ENCODE data around the gene GRIA3.

The GRIA3 gene

DNA sequence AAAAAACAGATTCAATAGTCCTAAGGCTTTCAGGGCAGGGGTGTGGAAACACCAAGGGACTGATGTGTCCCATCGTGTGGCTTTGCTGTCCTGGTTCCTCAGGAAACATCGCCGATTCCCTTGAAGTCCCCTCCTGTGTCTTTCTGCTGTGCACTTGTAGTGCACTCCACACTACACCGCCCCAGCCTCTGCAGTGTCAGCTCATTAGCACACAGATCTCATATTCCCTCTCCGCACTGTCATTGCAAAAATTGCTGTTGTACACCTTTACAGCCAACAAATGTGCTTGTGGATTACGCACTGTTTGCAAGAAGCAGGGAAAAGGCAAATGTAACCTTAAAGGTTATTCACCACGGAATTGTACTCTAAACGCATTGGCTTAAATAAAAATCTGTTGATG lies 5.3 kb downstream of the GRIA3 start:
- Histone ChIP-seq H3K4me2 (ENCODE audit: low read length) (no peak overlapping the region), H3K4me1 (peaks cover 7% of the 10 kb centered on the region), H3K36me3 (ENCODE audit: control insufficient read depth, insufficient read depth, low read length) (no peaks in the 10 kb centered on the region), H2AFZ (no peak overlapping the region), H3K27me3 (ENCODE audit: control insufficient read depth, insufficient read depth, low read length) (no peaks in the 10 kb centered on the region), H3K79me2 (no peaks in the 10 kb centered on the region), H3K27ac (no peak overlapping the region), H3K9me3 (ENCODE audit: control insufficient read depth, low read length) (no peaks in the 10 kb centered on the region), H3K9ac (no peak overlapping the region), H3K4me3 (ENCODE audit: low read depth, low read length) (no peak overlapping the region)
- TF ChIP-seq, protein P1, sequence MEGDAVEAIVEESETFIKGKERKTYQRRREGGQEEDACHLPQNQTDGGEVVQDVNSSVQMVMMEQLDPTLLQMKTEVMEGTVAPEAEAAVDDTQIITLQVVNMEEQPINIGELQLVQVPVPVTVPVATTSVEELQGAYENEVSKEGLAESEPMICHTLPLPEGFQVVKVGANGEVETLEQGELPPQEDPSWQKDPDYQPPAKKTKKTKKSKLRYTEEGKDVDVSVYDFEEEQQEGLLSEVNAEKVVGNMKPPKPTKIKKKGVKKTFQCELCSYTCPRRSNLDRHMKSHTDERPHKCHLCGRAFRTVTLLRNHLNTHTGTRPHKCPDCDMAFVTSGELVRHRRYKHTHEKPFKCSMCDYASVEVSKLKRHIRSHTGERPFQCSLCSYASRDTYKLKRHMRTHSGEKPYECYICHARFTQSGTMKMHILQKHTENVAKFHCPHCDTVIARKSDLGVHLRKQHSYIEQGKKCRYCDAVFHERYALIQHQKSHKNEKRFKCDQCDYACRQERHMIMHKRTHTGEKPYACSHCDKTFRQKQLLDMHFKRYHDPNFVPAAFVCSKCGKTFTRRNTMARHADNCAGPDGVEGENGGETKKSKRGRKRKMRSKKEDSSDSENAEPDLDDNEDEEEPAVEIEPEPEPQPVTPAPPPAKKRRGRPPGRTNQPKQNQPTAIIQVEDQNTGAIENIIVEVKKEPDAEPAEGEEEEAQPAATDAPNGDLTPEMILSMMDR (IDR thresholded peaks at IDR 0.05), result no peak

DNA sequence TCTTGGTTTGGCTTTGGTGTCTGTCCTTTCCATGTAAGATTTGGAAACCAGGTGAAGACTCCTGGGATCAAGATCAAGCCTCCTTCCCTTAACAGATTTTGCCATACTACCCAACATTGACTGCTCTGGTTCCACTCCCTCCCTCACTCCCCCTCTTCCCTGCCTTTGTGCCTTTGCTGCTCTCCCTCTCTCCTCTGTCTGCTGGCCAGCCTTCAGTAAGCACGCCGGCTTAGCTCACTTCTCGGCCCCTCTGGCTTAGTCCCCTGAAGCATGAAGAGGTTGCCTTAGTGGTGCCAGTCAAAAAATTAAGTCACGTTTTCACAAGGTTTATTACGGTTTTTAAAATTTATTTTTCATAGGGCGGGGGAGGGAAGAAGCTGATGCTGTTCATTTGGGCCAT lies 6.0 kb downstream of the GRIA3 start:
- Histone ChIP-seq H3K4me1 (peaks cover 7% of the 10 kb centered on the region), H3K4me2 (ENCODE audit: low read length) (no peak overlapping the region)
- TF ChIP-seq, protein P1 (IDR thresholded peaks at IDR 0.05), result no peak

DNA sequence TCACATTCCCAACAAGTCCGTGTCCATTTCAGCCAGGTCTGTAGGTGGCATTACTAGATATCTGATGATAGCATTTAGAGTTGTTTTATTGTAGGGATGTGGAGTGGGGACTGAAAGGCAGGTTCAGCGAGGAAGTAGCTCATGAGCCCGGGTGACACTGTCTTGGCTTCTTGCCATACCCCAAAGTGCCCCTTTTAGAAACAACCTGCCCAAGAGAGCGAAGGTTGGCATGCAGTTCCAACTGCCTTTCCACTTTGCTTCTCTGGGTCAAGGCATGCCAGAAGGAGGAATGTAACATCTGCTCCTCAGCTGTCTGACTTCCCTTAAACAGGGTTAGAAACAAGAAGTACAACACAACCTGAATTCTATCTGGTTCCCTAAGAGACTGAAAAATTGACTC lies 9.0 kb downstream of the GRIA3 start:
- Histone ChIP-seq H3K27me3 (ENCODE audit: control insufficient read depth, insufficient read depth, low read length) (no peaks in the 10 kb centered on the region), H3K36me3 (ENCODE audit: control insufficient read depth, insufficient read depth, low read length) (no peaks in the 10 kb centered on the region), H3K4me1 (peaks cover 7% of the 10 kb centered on the region), H3K4me3 (ENCODE audit: low read depth, low read length) (no peak overlapping the region), H2AFZ (no peak overlapping the region), H3K27ac (no peak overlapping the region), H3K9me3 (ENCODE audit: control insufficient read depth, low read length) (no peaks in the 10 kb centered on the region), H3K79me2 (no peaks in the 10 kb centered on the region), H3K4me2 (ENCODE audit: low read length) (no peak overlapping the region), H3K9ac (no peak overlapping the region)
- TF ChIP-seq, protein P1 (IDR thresholded peaks at IDR 0.05), result no peak

More for the DNA sequence above, 6.0 kb downstream of the GRIA3 start:
- no peaks in the 10 kb centered on the region for H3K27me3 ChIP-seq (ENCODE audit: control insufficient read depth, insufficient read depth, low read length)
- H3K4me3 ChIP-seq (ENCODE audit: low read depth, low read length), result no peak overlapping the region
- H3K79me2 ChIP-seq, result no peaks in the 10 kb centered on the region
- no peaks in the 10 kb centered on the region for H3K36me3 ChIP-seq (ENCODE audit: control insufficient read depth, insufficient read depth, low read length)
- H3K9me3 ChIP-seq (ENCODE audit: control insufficient read depth, low read length), result no peaks in the 10 kb centered on the region
- H2AFZ ChIP-seq, result no peak overlapping the region
- no peak overlapping the region for H3K9ac ChIP-seq
- no peak overlapping the region for H3K27ac ChIP-seq

DNA sequence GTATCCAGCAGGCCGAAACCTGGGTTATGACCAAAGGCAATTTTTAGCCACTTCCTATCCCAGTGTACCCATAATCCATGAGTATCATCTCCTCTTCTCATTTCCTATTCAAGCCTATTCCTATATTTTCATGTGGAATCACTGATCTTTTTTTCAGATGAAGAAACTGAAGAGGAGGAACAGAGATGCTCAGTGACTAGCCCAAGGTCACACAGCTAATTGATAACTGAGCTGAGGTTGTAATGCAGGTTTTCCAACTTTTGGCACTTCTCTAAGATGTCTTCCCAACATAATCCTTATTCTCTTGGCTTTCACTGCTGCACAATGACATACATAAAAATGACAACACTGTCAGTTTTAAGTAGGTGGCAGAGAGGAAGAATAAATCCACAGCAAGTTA lies 15.3 kb downstream of the GRIA3 start:
- H3K4me3 ChIP-seq (ENCODE audit: low read depth, low read length), result no peak overlapping the region
- no peak overlapping the region for H2AFZ ChIP-seq
- no peak overlapping the region for H3K4me2 ChIP-seq (ENCODE audit: low read length)
- TF ChIP-seq, protein P1 (IDR thresholded peaks at IDR 0.05), result no peak
- no peak overlapping the region for H3K9ac ChIP-seq
- no peaks in the 10 kb centered on the region for H3K27me3 ChIP-seq (ENCODE audit: control insufficient read depth, insufficient read depth, low read length)
- H3K4me1 ChIP-seq, result peaks cover 8% of the 10 kb centered on the region
- no peaks in the 10 kb centered on the region for H3K36me3 ChIP-seq (ENCODE audit: control insufficient read depth, insufficient read depth, low read length)
- no peaks in the 10 kb centered on the region for H3K9me3 ChIP-seq (ENCODE audit: control insufficient read depth, low read length)
- no peak overlapping the region for H3K27ac ChIP-seq
- peaks cover 2% of the 10 kb centered on the region for H3K79me2 ChIP-seq

GRCh38 chrX:123201720-123202119 lies 17.6 kb downstream of the GRIA3 start:
- no peak overlapping the region for H3K27ac ChIP-seq
- no peaks in the 10 kb centered on the region for H3K27me3 ChIP-seq (ENCODE audit: control insufficient read depth, insufficient read depth, low read length)
- H3K9me3 ChIP-seq (ENCODE audit: control insufficient read depth, low read length), result no peaks in the 10 kb centered on the region
- H3K9ac ChIP-seq, result no peak overlapping the region
- H3K4me1 ChIP-seq, result peaks cover 12% of the 10 kb centered on the region
- TF ChIP-seq, protein P1 (IDR thresholded peaks at IDR 0.05), result no peak
- no peak overlapping the region for H3K4me2 ChIP-seq (ENCODE audit: low read length)
- H3K79me2 ChIP-seq, result peaks cover 2% of the 10 kb centered on the region
- H3K36me3 ChIP-seq (ENCODE audit: control insufficient read depth, insufficient read depth, low read length), result no peaks in the 10 kb centered on the region
- no peak overlapping the region for H2AFZ ChIP-seq
- H3K4me3 ChIP-seq (ENCODE audit: low read depth, low read length), result no peak overlapping the region

Data from parathyroid adenoma (tissue), 2 donors.